ENCODE data around the gene CDKL4. TPM values are rescaled to one million over a fixed set of nuclear protein-coding genes. Genes with fewer than 3 reads are reported as not detected.

Gene CDKL4
- total RNA-seq, 2 experiments from 2014 or later: 0.75 TPM; not detected in 1

DNA sequence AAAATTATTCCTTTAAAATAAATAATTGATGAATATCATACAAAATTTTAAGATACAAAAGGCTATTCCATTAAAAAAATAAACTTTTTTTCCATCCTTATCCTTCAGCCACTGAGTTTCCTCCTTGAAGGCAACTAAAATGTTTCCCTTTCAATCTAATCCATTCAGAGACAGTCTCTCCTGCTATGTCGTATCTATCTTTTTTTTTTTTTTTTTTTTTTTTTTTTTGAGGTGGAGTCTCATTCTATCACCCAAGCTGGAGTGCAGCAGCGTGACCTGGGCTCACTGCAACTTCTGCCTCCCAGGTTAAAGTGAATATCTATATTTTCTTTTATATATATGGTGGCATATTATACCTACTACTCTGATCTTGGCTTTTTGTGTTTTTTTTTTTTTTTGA lies 91.3 kb downstream of the CDKL4 start:
- Histone ChIP-seq H3K27ac (ENCODE audit: low read depth in 1 of 2, low read length in 2 of 2) (no peak overlapping the region), H3K27me3 (ENCODE audit: control insufficient read depth in 1 of 2, insufficient read depth in 2 of 2, low read length in 2 of 2) (no peaks in the 10 kb centered on the region), H3K36me3 (ENCODE audit: insufficient read depth, low read length) (no peaks in the 10 kb centered on the region), H3K4me1 (ENCODE audit: insufficient read depth, low read length) (peaks cover 2% of the 10 kb centered on the region), H3K4me3 (ENCODE audit: low read length) (no peak overlapping the region), H3K9me3 (ENCODE audit: control insufficient read depth in 1 of 2, insufficient read depth in 1 of 2, low read length in 2 of 2) (no peaks in the 10 kb centered on the region)
- H3K4me3 Mint-ChIP-seq: no peak overlapping the region
- CTCF ChIA-PET: interaction anchor here (0.6 kb wide), 1 partner anchor 183 kb away, joined by 3 read pairs; no protein-coding TSS in a partner anchor
- no peaks in the 10 kb centered on the region for H3K27me3 Mint-ChIP-seq
- no peaks in the 10 kb centered on the region for H3K36me3 Mint-ChIP-seq (ENCODE audit: low read depth)
- H3K4me1 Mint-ChIP-seq (ENCODE audit: low read depth): no peaks in the 10 kb centered on the region
- no peaks in the 10 kb centered on the region for H3K9me3 Mint-ChIP-seq
- ATAC-seq (ENCODE audit: poor library complexity) (no peak), DNase-seq (no peak)
- POLR2A ChIA-PET: interaction anchor here (1.0 kb wide), 1 partner anchor 28 kb away, joined by 3 read pairs; no protein-coding TSS in a partner anchor
- intact Hi-C loops (cut with DNase I, micrococcal nuclease): no loop called here
- TF ChIP-seq, protein P1, sequence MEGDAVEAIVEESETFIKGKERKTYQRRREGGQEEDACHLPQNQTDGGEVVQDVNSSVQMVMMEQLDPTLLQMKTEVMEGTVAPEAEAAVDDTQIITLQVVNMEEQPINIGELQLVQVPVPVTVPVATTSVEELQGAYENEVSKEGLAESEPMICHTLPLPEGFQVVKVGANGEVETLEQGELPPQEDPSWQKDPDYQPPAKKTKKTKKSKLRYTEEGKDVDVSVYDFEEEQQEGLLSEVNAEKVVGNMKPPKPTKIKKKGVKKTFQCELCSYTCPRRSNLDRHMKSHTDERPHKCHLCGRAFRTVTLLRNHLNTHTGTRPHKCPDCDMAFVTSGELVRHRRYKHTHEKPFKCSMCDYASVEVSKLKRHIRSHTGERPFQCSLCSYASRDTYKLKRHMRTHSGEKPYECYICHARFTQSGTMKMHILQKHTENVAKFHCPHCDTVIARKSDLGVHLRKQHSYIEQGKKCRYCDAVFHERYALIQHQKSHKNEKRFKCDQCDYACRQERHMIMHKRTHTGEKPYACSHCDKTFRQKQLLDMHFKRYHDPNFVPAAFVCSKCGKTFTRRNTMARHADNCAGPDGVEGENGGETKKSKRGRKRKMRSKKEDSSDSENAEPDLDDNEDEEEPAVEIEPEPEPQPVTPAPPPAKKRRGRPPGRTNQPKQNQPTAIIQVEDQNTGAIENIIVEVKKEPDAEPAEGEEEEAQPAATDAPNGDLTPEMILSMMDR (IDR thresholded peaks at IDR 0.05): no peak
- no peak overlapping the region for H3K27ac Mint-ChIP-seq

DNA sequence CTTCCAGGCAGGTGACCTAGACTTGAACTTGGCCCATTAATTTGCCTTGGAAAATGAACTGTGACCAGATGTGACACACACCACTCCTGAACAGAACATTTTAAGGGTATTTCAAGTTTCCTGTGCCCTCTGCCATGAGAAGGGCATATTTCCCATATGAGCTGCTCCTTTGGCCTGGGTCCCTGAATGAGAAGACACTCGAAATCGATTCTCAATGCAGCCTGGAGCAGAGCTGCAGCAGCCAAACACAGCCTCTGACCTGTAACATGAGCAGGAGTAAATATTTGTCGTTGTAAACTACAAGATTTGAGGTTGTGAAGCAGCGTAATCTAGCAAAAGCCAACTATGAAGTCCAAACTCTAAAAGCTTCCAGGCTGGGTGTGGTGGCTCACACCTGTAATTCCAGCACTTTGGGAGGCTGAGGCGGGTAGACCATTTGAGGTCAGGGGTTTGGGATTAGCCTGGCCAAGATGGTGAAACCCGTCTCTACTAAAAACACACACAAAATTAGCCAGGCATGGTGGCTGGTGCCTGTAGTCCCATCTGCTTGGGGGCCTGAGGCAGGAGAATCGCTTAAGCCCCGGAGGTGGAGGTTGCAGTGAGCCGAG lies 92.8 kb downstream of the CDKL4 start:
- Mint-ChIP-seq H3K9me3 (no peaks in the 10 kb centered on the region), H3K36me3 (ENCODE audit: low read depth) (no peaks in the 10 kb centered on the region), H3K4me3 (no peak overlapping the region), H3K27ac (no peak overlapping the region), H3K27me3 (no peaks in the 10 kb centered on the region), H3K4me1 (ENCODE audit: low read depth) (no peaks in the 10 kb centered on the region)
- Histone ChIP-seq H3K27me3 (ENCODE audit: control insufficient read depth in 1 of 2, insufficient read depth in 2 of 2, low read length in 2 of 2) (no peaks in the 10 kb centered on the region), H3K36me3 (ENCODE audit: insufficient read depth, low read length) (no peaks in the 10 kb centered on the region), H3K4me1 (ENCODE audit: insufficient read depth, low read length) (peaks cover 2% of the 10 kb centered on the region), H3K27ac (ENCODE audit: low read depth in 1 of 2, low read length in 2 of 2) (no peak overlapping the region), H3K9me3 (ENCODE audit: control insufficient read depth in 1 of 2, insufficient read depth in 1 of 2, low read length in 2 of 2) (no peaks in the 10 kb centered on the region), H3K4me3 (ENCODE audit: low read length) (no peak overlapping the region)
- POLR2A ChIA-PET: no interaction called here
- CTCF ChIA-PET: interaction anchor here (0.6 to 0.7 kb wide), 2 partner anchors 51 to 73 kb away, joined by 3 to 4 read pairs; no protein-coding TSS in a partner anchor
- no peak for ATAC-seq (ENCODE audit: poor library complexity)
- DNase-seq: no peak
- TF ChIP-seq, protein P1 (IDR thresholded peaks at IDR 0.05): no peak
- intact Hi-C loops (cut with DNase I, micrococcal nuclease): no loop called here

DNA sequence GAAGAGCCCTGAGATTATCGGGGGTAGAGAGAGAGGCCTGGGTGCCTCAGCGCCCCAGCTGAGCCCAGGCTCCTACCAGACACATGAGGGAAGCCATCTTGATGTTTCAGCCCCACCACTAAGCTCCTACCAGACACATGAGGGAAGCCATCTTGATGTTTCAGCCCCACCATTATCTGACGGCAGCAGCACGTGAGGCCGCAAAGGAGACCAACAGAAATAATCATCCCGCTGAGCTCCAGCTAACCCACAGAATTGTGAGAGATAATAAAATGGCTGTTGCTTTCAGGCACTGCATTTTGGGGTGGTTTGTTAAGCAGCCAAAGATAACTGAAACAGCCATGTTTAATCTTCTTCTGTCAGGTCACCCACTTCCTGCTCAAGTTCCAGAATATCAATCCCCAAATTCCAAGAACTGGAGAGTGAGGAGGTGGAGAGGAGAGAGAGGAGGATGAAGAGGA lies 93.6 kb downstream of the CDKL4 start:
- H3K4me3 Mint-ChIP-seq: no peak overlapping the region
- no peak overlapping the region for H3K27ac ChIP-seq (ENCODE audit: low read depth in 1 of 2, low read length in 2 of 2)
- TF ChIP-seq, protein P1 (IDR thresholded peaks at IDR 0.05): no peak
- H3K9me3 Mint-ChIP-seq: no peaks in the 10 kb centered on the region
- intact Hi-C loops (cut with DNase I, micrococcal nuclease): no loop called here
- H3K4me3 ChIP-seq (ENCODE audit: low read length): no peak overlapping the region
- H3K27me3 ChIP-seq (ENCODE audit: control insufficient read depth in 1 of 2, insufficient read depth in 2 of 2, low read length in 2 of 2): no peaks in the 10 kb centered on the region
- ATAC-seq (ENCODE audit: poor library complexity) (no peak), DNase-seq (no peak)
- CTCF ChIA-PET: interaction anchor here (0.6 kb wide), 1 partner anchor 74 kb away, joined by 3 read pairs; no protein-coding TSS in a partner anchor
- no peaks in the 10 kb centered on the region for H3K4me1 Mint-ChIP-seq (ENCODE audit: low read depth)
- POLR2A ChIA-PET: no interaction called here
- H3K36me3 ChIP-seq (ENCODE audit: insufficient read depth, low read length): no peaks in the 10 kb centered on the region
- peaks cover 2% of the 10 kb centered on the region for H3K4me1 ChIP-seq (ENCODE audit: insufficient read depth, low read length)
- H3K27ac Mint-ChIP-seq: no peak overlapping the region
- H3K9me3 ChIP-seq (ENCODE audit: control insufficient read depth in 1 of 2, insufficient read depth in 1 of 2, low read length in 2 of 2): no peaks in the 10 kb centered on the region
- H3K36me3 Mint-ChIP-seq (ENCODE audit: low read depth): no peaks in the 10 kb centered on the region
- no peaks in the 10 kb centered on the region for H3K27me3 Mint-ChIP-seq
